DND-41 (cell line): ENCODE results near the gene OSM.

ENCODE experiments used
- ATAC-seq: fragments of 200-7000 bp; cut with Tn5 transposase; 3 replicates; pipeline ENCODE4 v1.9.1; 2021; ENCODE audit warnings: low read depth; ENCODE audit not compliant: insufficient read depth
- DNase-seq: peaks from one replicate; pipeline ENCODE4 v3.0.0-alpha.2; 2020
- H2AFZ ChIP-seq: 2 replicates; pipeline ENCODE4 v1.6.0; 2012; ENCODE audit warnings: low read depth, low read length
- H3K27ac ChIP-seq: 2 replicates; pipeline ENCODE4 v1.5.1; 2012; ENCODE audit warnings: low read length, inconsistent platforms
- H3K27me3 ChIP-seq: fragments of 200-600 bp; sonication (generic); 2 replicates; pipeline ENCODE4 v1.6.0; 2012; ENCODE audit warnings: low read length, mild to moderate bottlenecking, inconsistent platforms; ENCODE audit not compliant: insufficient read depth, poor library complexity
- H3K36me3 ChIP-seq: 2 replicates; pipeline ENCODE4 v1.5.1; 2012; ENCODE audit warnings: low read length, inconsistent platforms; ENCODE audit not compliant: insufficient read depth
- H3K4me1 ChIP-seq: 2 replicates; pipeline ENCODE4 v1.5.1; 2012; ENCODE audit warnings: mild to moderate bottlenecking, low read length; ENCODE audit not compliant: insufficient read depth
- H3K4me2 ChIP-seq: 2 replicates; pipeline ENCODE4 v1.6.0; 2012; ENCODE audit warnings: mild to moderate bottlenecking, moderate library complexity, low read length, inconsistent platforms; ENCODE audit not compliant: insufficient read depth
- H3K4me3 ChIP-seq, 2 experiments: fragments of 200-600 bp in 1 of 2; shearing (Covaris generic) in 1 of 2; 2 replicates each; pipeline ENCODE4 v1.5.1; 2012 to 2016; ENCODE audit warnings: inconsistent platforms in 2 of 2, low read length in 2 of 2, mild to moderate bottlenecking in 2 of 2, low read depth in 1 of 2, moderate library complexity in 1 of 2
- H3K79me2 ChIP-seq: 2 replicates; pipeline ENCODE4 v1.6.0; 2012; ENCODE audit warnings: low read length, inconsistent platforms; ENCODE audit not compliant: insufficient read depth
- H3K9ac ChIP-seq: 2 replicates; pipeline ENCODE4 v1.6.0; 2012; ENCODE audit warnings: low read depth, mild to moderate bottlenecking, inconsistent platforms, low read length, moderate library complexity
- H3K9me3 ChIP-seq: 2 replicates; pipeline ENCODE4 v1.5.1; 2012; ENCODE audit warnings: low read length, moderate library complexity, mild to moderate bottlenecking, inconsistent platforms; ENCODE audit not compliant: insufficient read depth, severe bottlenecking
- H4K20me1 ChIP-seq: 2 replicates; pipeline ENCODE4 v1.6.0; 2012; ENCODE audit warnings: low read length; ENCODE audit not compliant: insufficient read depth
- EZH2 ChIP-seq: IDR thresholded peaks from 3 replicates; pipeline ENCODE4 v1.6.1; 2012; ENCODE audit warnings: borderline replicate concordance, low read depth, mild to moderate bottlenecking, moderate library complexity, low read length, inconsistent platforms; ENCODE audit not compliant: severe bottlenecking
- TF ChIP-seq, protein P1 (sequence below): IDR thresholded peaks from 2 replicates; pipeline ENCODE4 v1.5.1; 2012; ENCODE audit warnings: borderline replicate concordance, low read length, moderate library complexity, mild to moderate bottlenecking; ENCODE audit not compliant: poor library complexity, severe bottlenecking; ENCODE audit errors: extremely low read depth

OSM gene

GRCh38 chr22:30286813-30287647, 20.4 kb upstream of the OSM start:
- Histone ChIP-seq H3K4me2 (peak overlapping the region; percentile 90), H3K79me2 (peaks cover 55% of the 10 kb centered on the region), H3K27me3 (no peaks in the 10 kb centered on the region), H3K9me3 (no peaks in the 10 kb centered on the region), H3K27ac (peak overlapping the region; percentile 94), H3K36me3 (peaks cover 52% of the 10 kb centered on the region), H2AFZ (no peak overlapping the region), H3K4me1 (peaks cover 97% of the 10 kb centered on the region), H4K20me1 (peaks cover 6% of the 10 kb centered on the region), H3K4me3 (peak overlapping the region in 1 of 2 experiments; percentile 22; a peak in 2 of 4 replicates), H3K9ac (peak overlapping the region; percentile 24; the same call in 1 of the 2 replicates)
- peak; percentile 86 for DNase-seq
- TF ChIP-seq EZH2: no peak
- TF ChIP-seq, protein P1, sequence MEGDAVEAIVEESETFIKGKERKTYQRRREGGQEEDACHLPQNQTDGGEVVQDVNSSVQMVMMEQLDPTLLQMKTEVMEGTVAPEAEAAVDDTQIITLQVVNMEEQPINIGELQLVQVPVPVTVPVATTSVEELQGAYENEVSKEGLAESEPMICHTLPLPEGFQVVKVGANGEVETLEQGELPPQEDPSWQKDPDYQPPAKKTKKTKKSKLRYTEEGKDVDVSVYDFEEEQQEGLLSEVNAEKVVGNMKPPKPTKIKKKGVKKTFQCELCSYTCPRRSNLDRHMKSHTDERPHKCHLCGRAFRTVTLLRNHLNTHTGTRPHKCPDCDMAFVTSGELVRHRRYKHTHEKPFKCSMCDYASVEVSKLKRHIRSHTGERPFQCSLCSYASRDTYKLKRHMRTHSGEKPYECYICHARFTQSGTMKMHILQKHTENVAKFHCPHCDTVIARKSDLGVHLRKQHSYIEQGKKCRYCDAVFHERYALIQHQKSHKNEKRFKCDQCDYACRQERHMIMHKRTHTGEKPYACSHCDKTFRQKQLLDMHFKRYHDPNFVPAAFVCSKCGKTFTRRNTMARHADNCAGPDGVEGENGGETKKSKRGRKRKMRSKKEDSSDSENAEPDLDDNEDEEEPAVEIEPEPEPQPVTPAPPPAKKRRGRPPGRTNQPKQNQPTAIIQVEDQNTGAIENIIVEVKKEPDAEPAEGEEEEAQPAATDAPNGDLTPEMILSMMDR: peak; percentile 92
- peak; percentile 20; the same call in 2 of the 3 replicates for ATAC-seq

DNA sequence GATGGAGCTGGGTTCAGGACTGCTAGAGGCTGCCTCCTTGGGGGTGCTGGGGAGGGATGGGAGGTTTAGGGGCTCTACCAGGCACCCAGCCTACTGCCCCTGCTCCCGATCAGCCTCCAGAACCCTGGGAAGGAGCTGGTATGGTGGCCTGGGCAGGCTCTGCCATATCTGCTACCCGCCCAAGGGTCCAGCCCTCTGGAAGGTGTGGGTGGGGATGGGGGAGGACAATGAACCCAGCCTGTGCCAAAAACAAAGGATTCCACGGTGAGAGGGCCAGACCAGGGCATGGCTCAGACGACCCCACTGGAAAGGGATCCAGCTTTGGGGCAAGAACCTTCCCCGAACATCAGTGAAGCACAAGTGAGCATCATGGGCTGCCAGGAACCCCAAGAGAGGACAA, 19.7 kb upstream of the OSM start:
- Histone ChIP-seq H3K36me3 (peaks cover 45% of the 10 kb centered on the region), H2AFZ (no peak overlapping the region), H3K4me3 (peak overlapping the region in 1 of 2 experiments; percentile 21; a peak in 2 of 4 replicates), H3K4me1 (peaks cover 93% of the 10 kb centered on the region), H3K79me2 (peaks cover 55% of the 10 kb centered on the region), H4K20me1 (peaks cover 6% of the 10 kb centered on the region), H3K27me3 (no peaks in the 10 kb centered on the region), H3K4me2 (peak overlapping the region; percentile 90), H3K27ac (peak overlapping the region; percentile 94), H3K9ac (peak overlapping the region; percentile 24; the same call in 1 of the 2 replicates), H3K9me3 (no peaks in the 10 kb centered on the region)
- ATAC-seq (no peak), DNase-seq (no peak)
- TF ChIP-seq EZH2: no peak
- TF ChIP-seq, protein P1: no peak

DNA sequence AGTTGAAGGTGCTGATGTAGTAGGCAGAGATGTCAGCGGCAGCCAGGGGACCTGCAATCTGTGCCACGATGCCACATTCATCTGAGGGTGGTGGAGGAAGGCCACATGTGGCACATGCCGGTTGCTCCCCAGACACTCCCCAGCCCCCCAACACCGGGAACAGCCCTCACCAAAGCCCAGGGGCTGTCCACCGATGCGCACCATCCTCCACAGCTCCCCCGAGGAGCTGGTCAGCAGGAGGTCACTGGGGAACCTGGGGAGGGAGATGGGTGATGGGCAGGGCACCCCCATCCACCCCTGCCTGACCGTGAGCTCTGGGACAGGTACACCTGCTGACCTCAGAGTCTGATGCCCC, 19.2 kb upstream of the OSM start:
- Histone ChIP-seq H2AFZ (no peak overlapping the region), H3K4me2 (no peak overlapping the region), H3K4me3 (no peak overlapping the region), H4K20me1 (peaks cover 6% of the 10 kb centered on the region), H3K4me1 (peaks cover 88% of the 10 kb centered on the region), H3K9me3 (no peaks in the 10 kb centered on the region), H3K27me3 (no peaks in the 10 kb centered on the region), H3K36me3 (peaks cover 44% of the 10 kb centered on the region), H3K27ac (peak overlapping the region; percentile 94), H3K9ac (peak overlapping the region; percentile 24; the same call in 1 of the 2 replicates), H3K79me2 (peaks cover 55% of the 10 kb centered on the region)
- ATAC-seq (no peak), DNase-seq (no peak)
- TF ChIP-seq, protein P1: no peak
- TF ChIP-seq EZH2: no peak
